Subcutaneous abdominal adipose tissue (tissue), 5 donors: ENCODE results near the gene NOPCHAP1.
"Not testable (repeated sequence)": the region's sequence is repeated elsewhere in the genome, so short reads cannot be mapped to it uniquely, and the experiment has no call there.

Experiments used
- H3K27ac ChIP-seq: one replicate; pipeline ENCODE4 v1.7.0; 2013; ENCODE audit warnings: low read depth, mild to moderate bottlenecking, inconsistent platforms, low read length, moderate library complexity
- H3K27me3 ChIP-seq, 5 donors: one replicate each; pipeline ENCODE4 v1.7.0; 2013; ENCODE audit warnings: low read length in 5 of 5, inconsistent platforms in 1 of 5; ENCODE audit not compliant: control insufficient read depth in 5 of 5, insufficient read depth in 4 of 5
- H3K36me3 ChIP-seq, 5 donors: one replicate each; pipeline ENCODE4 v1.7.0; 2013; ENCODE audit warnings: low read length in 5 of 5; ENCODE audit not compliant: control insufficient read depth in 5 of 5, insufficient read depth in 5 of 5
- H3K4me1 ChIP-seq, 5 donors: one replicate each; pipeline ENCODE4 v1.7.0; 2013; ENCODE audit warnings: low read length in 5 of 5, mild to moderate bottlenecking in 3 of 5, moderate library complexity in 1 of 5; ENCODE audit not compliant: control insufficient read depth in 5 of 5, insufficient read depth in 5 of 5
- H3K4me3 ChIP-seq, 5 donors: one replicate each; pipeline ENCODE4 v1.7.0; 2013; ENCODE audit warnings: low read length in 5 of 5, low read depth in 1 of 5
- H3K9ac ChIP-seq, 5 donors: one replicate each; pipeline ENCODE4 v1.7.0; 2013; ENCODE audit warnings: low read length in 5 of 5, mild to moderate bottlenecking in 4 of 5, moderate library complexity in 3 of 5
- H3K9me3 ChIP-seq, 5 donors: one replicate each; pipeline ENCODE4 v1.7.0; 2013; ENCODE audit warnings: low read length in 5 of 5; ENCODE audit not compliant: control insufficient read depth in 5 of 5
- donor health status: healthy.
- donor health status: healthy.
- donor health status: healthy.
- donor health status: healthy.
- donor health status: healthy.

Gene NOPCHAP1

GRCh38 chr12:104977688-104978087 lies 8.4 kb upstream of the NOPCHAP1 start:
- not testable (repeated sequence) for H3K9me3 ChIP-seq, H3K9ac ChIP-seq, H3K27me3 ChIP-seq, H3K36me3 ChIP-seq, H3K4me1 ChIP-seq, H3K27ac ChIP-seq, H3K4me3 ChIP-seq

GRCh38 chr12:104985206-104985605 lies 910 bp upstream of the NOPCHAP1 start:
- H3K27me3 ChIP-seq = no peaks in the 10 kb centered on the region
- H3K9me3 ChIP-seq = no peaks in the 10 kb centered on the region
- H3K4me3 ChIP-seq = peak overlapping the region in 3 of 5 donors; percentile 68 to 97 (median 84)
- H3K27ac ChIP-seq = peak overlapping the region; percentile 73
- no peak overlapping the region for H3K9ac ChIP-seq
- H3K4me1 ChIP-seq = peaks cover 0 to 25% (median 21%) of the 10 kb centered on the region in 5 donors
- peaks cover 0 to 16% (median 5%) of the 10 kb centered on the region in 5 donors for H3K36me3 ChIP-seq

- peaks cover 29 to 50% (median 44%) of the 10 kb centered on the region in 5 donors for H3K36me3 ChIP-seq
- no peak overlapping the region for H3K27ac ChIP-seq
- peaks cover 0 to 21% (median 19%) of the 10 kb centered on the region in 5 donors for H3K4me1 ChIP-seq
Observed at GRCh38 chr12:104990950-104991349, 4.8 kb downstream of the NOPCHAP1 start.

DNA sequence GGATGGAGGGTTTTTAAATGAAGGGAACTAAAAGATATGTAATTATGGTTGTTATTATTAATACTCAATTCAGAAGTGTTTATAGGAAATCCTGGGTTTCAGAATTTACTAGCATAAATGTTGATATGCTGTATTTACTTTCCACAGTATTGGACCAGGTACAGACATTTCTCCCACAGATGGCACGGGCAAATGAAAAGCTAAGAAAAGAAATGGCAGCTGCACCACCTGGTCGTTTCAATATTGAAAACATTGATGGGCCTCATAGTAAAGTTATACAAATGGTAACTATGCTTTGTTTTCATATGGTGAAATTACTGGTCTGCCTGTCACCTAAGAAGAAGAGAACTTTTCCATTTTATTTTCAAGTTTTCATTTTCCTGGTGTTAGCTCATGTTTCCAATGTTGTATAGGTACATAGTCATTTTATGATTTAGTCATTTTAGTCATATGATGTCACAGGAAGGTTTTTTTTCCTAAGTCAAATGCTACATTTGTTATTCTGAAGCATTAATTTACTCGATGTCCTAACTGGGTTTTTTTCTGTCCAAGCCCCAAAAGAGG lies 5.5 kb downstream of the NOPCHAP1 start:
- Histone ChIP-seq H3K4me1 (peaks cover 0 to 19% (median 16%) of the 10 kb centered on the region in 5 donors), H3K9me3 (no peaks in the 10 kb centered on the region), H3K27ac (no peak overlapping the region), H3K9ac (no peak overlapping the region), H3K36me3 (peaks cover 33 to 53% (median 48%) of the 10 kb centered on the region in 5 donors), H3K27me3 (no peaks in the 10 kb centered on the region), H3K4me3 (no peak overlapping the region)

More at GRCh38 chr12:104990950-104991349, 4.8 kb downstream of the NOPCHAP1 start:
- H3K9ac ChIP-seq = no peak overlapping the region
- H3K9me3 ChIP-seq = no peaks in the 10 kb centered on the region
- H3K27me3 ChIP-seq = no peaks in the 10 kb centered on the region
- no peak overlapping the region for H3K4me3 ChIP-seq

DNA sequence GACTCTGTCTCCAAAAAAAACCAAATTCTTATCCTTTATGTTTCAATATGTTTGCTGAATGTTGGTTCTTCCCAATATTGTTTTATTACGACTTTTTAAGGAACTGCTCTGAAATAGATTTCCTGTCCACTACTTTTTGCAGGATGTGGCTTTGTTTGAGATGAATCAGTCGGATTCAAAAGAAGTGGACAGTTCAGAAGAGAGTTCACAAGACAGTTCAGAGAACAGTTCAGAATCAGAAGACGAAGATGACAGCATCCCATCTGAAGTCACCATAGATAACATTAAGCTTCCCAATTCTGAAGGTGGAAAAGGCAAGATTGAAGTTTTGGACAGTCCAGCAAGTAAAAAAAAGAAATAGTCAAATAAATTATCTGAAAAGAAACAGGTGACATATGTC lies 8.2 kb downstream of the NOPCHAP1 start:
- Histone ChIP-seq H3K4me3 (no peak overlapping the region), H3K4me1 (peaks cover 0 to 6% (median 0%) of the 10 kb centered on the region in 5 donors), H3K9ac (no peak overlapping the region), H3K27me3 (no peaks in the 10 kb centered on the region), H3K36me3 (peaks cover 44 to 72% (median 56%) of the 10 kb centered on the region in 5 donors), H3K27ac (no peak overlapping the region), H3K9me3 (no peaks in the 10 kb centered on the region)

- peaks cover 47 to 62% (median 56%) of the 10 kb centered on the region in 5 donors for H3K36me3 ChIP-seq
- H3K4me1 ChIP-seq = peaks cover 0 to 6% (median 0%) of the 10 kb centered on the region in 5 donors
- no peak overlapping the region for H3K9ac ChIP-seq
- H3K27me3 ChIP-seq = no peaks in the 10 kb centered on the region
- no peaks in the 10 kb centered on the region for H3K9me3 ChIP-seq
- H3K4me3 ChIP-seq = no peak overlapping the region
- no peak overlapping the region for H3K27ac ChIP-seq
Observed at GRCh38 chr12:104997541-104997940, 11.4 kb downstream of the NOPCHAP1 start.

- H3K27ac ChIP-seq = no peak overlapping the region
- H3K36me3 ChIP-seq = peaks cover 44 to 66% (median 56%) of the 10 kb centered on the region in 5 donors
- H3K27me3 ChIP-seq = no peaks in the 10 kb centered on the region
- no peak overlapping the region for H3K9ac ChIP-seq
- no peak overlapping the region for H3K4me3 ChIP-seq
- peaks cover 0 to 6% (median 0%) of the 10 kb centered on the region in 5 donors for H3K4me1 ChIP-seq
- no peaks in the 10 kb centered on the region for H3K9me3 ChIP-seq
Observed at GRCh38 chr12:104998423-104999346, 12.6 kb downstream of the NOPCHAP1 start.

DNA sequence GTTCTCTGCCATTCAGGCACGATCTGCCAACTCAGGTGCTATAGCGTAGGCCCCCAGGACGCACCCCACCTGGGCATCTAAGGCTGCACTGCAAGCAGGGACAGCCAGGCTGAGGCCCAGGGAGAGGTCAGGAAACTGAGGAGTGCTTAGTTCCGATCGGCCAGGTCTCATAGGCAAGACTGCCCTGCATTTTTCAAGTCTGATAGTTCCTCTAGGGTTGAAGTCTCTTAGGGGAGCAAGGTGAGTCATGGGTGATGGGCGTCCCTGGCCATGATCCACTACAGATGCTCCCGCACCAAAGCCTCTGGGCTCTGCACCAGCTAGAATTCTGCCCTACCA lies 13.2 kb downstream of the NOPCHAP1 start:
- Histone ChIP-seq H3K9me3 (no peaks in the 10 kb centered on the region), H3K4me1 (peaks cover 0 to 6% (median 0%) of the 10 kb centered on the region in 5 donors), H3K27ac (no peak overlapping the region), H3K36me3 (peaks cover 44 to 64% (median 56%) of the 10 kb centered on the region in 5 donors), H3K4me3 (no peak overlapping the region), H3K27me3 (no peaks in the 10 kb centered on the region), H3K9ac (no peak overlapping the region)

DNA sequence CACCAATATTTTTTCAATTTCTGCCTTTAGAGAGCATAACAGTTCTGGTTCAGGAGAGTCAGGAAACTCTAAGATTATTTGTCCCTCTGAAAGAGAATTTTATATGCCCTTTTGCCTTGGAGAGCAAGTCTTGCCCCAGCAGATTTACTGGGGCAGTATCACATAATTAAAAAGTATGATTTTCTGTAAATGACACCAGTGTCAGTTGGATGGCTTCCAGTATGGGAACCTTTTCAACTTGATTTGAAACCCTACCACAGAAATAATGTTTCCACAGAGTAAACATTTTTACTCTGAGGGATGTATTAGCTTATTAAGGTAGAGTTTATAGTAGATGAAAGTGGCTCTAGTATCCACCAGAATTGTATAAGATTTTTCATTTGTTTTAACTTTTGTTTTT lies 15.4 kb downstream of the NOPCHAP1 start:
- Histone ChIP-seq H3K4me3 (no peak overlapping the region), H3K27me3 (no peaks in the 10 kb centered on the region), H3K9ac (no peak overlapping the region), H3K9me3 (no peaks in the 10 kb centered on the region), H3K36me3 (peaks cover 39 to 64% (median 43%) of the 10 kb centered on the region in 5 donors), H3K27ac (no peak overlapping the region), H3K4me1 (no peaks in the 10 kb centered on the region)

DNA sequence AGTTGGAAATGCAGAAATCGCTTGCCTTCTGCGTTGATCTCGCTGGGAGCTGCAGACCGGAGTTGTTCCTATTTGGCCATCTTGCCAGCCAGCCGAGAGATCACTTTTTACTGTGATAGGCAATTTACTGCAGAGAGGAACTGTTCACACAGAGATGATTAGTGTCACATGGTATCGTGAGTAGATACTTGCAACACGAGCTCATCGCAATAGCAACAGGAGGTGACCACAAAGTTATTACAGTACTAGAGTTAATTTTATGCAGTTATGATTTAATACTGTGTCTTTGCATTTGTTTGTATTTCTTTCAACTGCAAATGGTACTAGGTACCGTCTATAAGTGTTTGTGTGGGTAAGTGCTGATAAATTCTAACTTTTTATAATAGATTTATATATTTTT lies 27.8 kb downstream of the NOPCHAP1 start:
- Histone ChIP-seq H3K4me3 (no peak overlapping the region), H3K9ac (no peak overlapping the region), H3K27me3 (no peaks in the 10 kb centered on the region), H3K36me3 (peaks cover 7 to 36% (median 23%) of the 10 kb centered on the region in 5 donors), H3K27ac (no peak overlapping the region), H3K9me3 (no peaks in the 10 kb centered on the region), H3K4me1 (peaks cover 0 to 3% (median 0%) of the 10 kb centered on the region in 5 donors)
